Measurements from ENCODE around the gene C1orf141.

- TF ChIP-seq, protein P1, sequence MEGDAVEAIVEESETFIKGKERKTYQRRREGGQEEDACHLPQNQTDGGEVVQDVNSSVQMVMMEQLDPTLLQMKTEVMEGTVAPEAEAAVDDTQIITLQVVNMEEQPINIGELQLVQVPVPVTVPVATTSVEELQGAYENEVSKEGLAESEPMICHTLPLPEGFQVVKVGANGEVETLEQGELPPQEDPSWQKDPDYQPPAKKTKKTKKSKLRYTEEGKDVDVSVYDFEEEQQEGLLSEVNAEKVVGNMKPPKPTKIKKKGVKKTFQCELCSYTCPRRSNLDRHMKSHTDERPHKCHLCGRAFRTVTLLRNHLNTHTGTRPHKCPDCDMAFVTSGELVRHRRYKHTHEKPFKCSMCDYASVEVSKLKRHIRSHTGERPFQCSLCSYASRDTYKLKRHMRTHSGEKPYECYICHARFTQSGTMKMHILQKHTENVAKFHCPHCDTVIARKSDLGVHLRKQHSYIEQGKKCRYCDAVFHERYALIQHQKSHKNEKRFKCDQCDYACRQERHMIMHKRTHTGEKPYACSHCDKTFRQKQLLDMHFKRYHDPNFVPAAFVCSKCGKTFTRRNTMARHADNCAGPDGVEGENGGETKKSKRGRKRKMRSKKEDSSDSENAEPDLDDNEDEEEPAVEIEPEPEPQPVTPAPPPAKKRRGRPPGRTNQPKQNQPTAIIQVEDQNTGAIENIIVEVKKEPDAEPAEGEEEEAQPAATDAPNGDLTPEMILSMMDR (IDR thresholded peaks at IDR 0.05): no peak
- no peak for TF ChIP-seq POLR2AphosphoS5 (IDR thresholded peaks at IDR 0.05)
- no peak for TF ChIP-seq POLR2A (IDR thresholded peaks at IDR 0.05)
Observed at GRCh38 chr1:67175530-67176087, 40.8 kb upstream of the C1orf141 start.
